Neuronal stem cell (in vitro differentiated cells): ENCODE measurements around the gene SLC22A13.

ENCODE experiments used
- DNase-seq: peaks from one replicate; pipeline ENCODE4 v3.0.0-alpha.2; 2013; ENCODE audit warnings: low spot score
- H2AFZ ChIP-seq: one replicate; pipeline ENCODE4 v1.6.1; 2013; ENCODE audit warnings: mild to moderate bottlenecking, low read length, inconsistent platforms
- H2AK5ac ChIP-seq: 2 replicates; pipeline ENCODE4 v1.6.1; 2013; ENCODE audit warnings: low read depth, mild to moderate bottlenecking, inconsistent platforms, low read length, moderate library complexity, mixed read lengths
- H2BK120ac ChIP-seq: 2 replicates; pipeline ENCODE4 v1.6.1; 2013; ENCODE audit warnings: low read depth, mild to moderate bottlenecking, inconsistent platforms, low read length, moderate library complexity, mixed read lengths
- H2BK12ac ChIP-seq: one replicate; pipeline ENCODE4 v1.6.1; 2013; ENCODE audit warnings: low read length, inconsistent platforms
- H2BK15ac ChIP-seq: 2 replicates; pipeline ENCODE4 v1.6.1; 2013; ENCODE audit warnings: mild to moderate bottlenecking, low read length, inconsistent platforms, mixed read lengths
- H2BK5ac ChIP-seq: one replicate; pipeline ENCODE4 v1.6.1; 2013; ENCODE audit warnings: inconsistent platforms, mild to moderate bottlenecking, low read length, moderate library complexity
- H3K14ac ChIP-seq: one replicate; pipeline ENCODE4 v1.6.1; 2013; ENCODE audit warnings: low read length, inconsistent platforms
- H3K18ac ChIP-seq: 2 replicates; pipeline ENCODE4 v1.6.1; 2013; ENCODE audit warnings: low read length, inconsistent platforms
- H3K23ac ChIP-seq: 2 replicates; pipeline ENCODE4 v1.6.1; 2013; ENCODE audit warnings: low read depth, mild to moderate bottlenecking, mixed read lengths, low read length, inconsistent platforms; ENCODE audit not compliant: poor library complexity
- H3K27ac ChIP-seq: replicated peaks from 3 replicates; pipeline ENCODE4 v1.5.1; 2013; ENCODE audit warnings: low read length, inconsistent platforms
- H3K27me3 ChIP-seq, 3 experiments: 2 replicates each; pipeline ENCODE4 v1.6.1; 2013; ENCODE audit warnings: low read length in 3 of 3, mild to moderate bottlenecking in 2 of 3, inconsistent platforms in 1 of 3, low read depth in 1 of 3, mixed read lengths in 1 of 3, moderate library complexity in 1 of 3; ENCODE audit not compliant: control insufficient read depth in 3 of 3, insufficient read depth in 3 of 3
- H3K36me3 ChIP-seq, 2 donors: replicated peaks in 1 of 2; 2 replicates each; pipeline ENCODE4 v1.6.1; 2013; ENCODE audit warnings: low read length in 2 of 2; ENCODE audit not compliant: control insufficient read depth in 2 of 2, insufficient read depth in 2 of 2
- H3K4ac ChIP-seq: 2 replicates; pipeline ENCODE4 v1.6.1; 2013; ENCODE audit warnings: inconsistent platforms, mild to moderate bottlenecking, low read length, moderate library complexity
- H3K4me1 ChIP-seq, 2 donors: 1 replicate in 1 of 2; 2 replicates in 1 of 2; pipeline ENCODE4 v1.6.1; 2013; ENCODE audit warnings: low read length in 2 of 2, low read depth in 1 of 2; ENCODE audit not compliant: control insufficient read depth in 2 of 2, insufficient read depth in 1 of 2
- H3K4me2 ChIP-seq: one replicate; pipeline ENCODE4 v1.6.1; 2013; ENCODE audit warnings: mild to moderate bottlenecking, low read length, inconsistent platforms; ENCODE audit not compliant: insufficient read depth, poor library complexity, severe bottlenecking
- H3K4me3 ChIP-seq, 2 donors: 2 replicates each; pipeline ENCODE4 v1.5.1; 2013; ENCODE audit warnings: low read length in 2 of 2, mild to moderate bottlenecking in 2 of 2, inconsistent platforms in 1 of 2, moderate library complexity in 1 of 2
- H3K79me1 ChIP-seq: one replicate; pipeline ENCODE4 v1.6.1; 2013; ENCODE audit warnings: low read depth, mild to moderate bottlenecking, inconsistent platforms, low read length, moderate library complexity
- H3K9ac ChIP-seq: one replicate; pipeline ENCODE4 v1.6.1; 2013; ENCODE audit warnings: mild to moderate bottlenecking, low read depth, low read length, inconsistent platforms; ENCODE audit not compliant: poor library complexity
- H3K9me3 ChIP-seq, 2 donors: replicated peaks in 1 of 2; 2 replicates each; pipeline versions ENCODE3 to v1.6.1; 2013; ENCODE audit warnings: low read length in 2 of 2, mild to moderate bottlenecking in 2 of 2, inconsistent platforms in 1 of 2, low read depth in 1 of 2, mixed read lengths in 1 of 2, moderate library complexity in 1 of 2; ENCODE audit not compliant: control insufficient read depth in 2 of 2, insufficient read depth in 1 of 2
- H4K8ac ChIP-seq: one replicate; pipeline ENCODE4 v1.6.1; 2013; ENCODE audit warnings: low read depth, mild to moderate bottlenecking, inconsistent platforms, low read length, moderate library complexity
- H4K91ac ChIP-seq: one replicate; pipeline ENCODE4 v1.6.1; 2013; ENCODE audit warnings: low read length, low read depth, mild to moderate bottlenecking, inconsistent platforms; ENCODE audit not compliant: poor library complexity
- WGBS, 2 donors: extraction: QIAGEN DNeasy Blood & Tissue Kit; methylation state at CpG; one replicate each; pipeline ENCODE4 v1.1.7; 2013; ENCODE audit warnings: missing lambda C conversion rate in 2 of 2, mixed read lengths in 1 of 2; ENCODE audit not compliant: insufficient read length in 2 of 2, insufficient replicate concordance in 1 of 2; ENCODE audit errors: extremely low coverage in 2 of 2; 5-methylcytosine and 5-hydroxymethylcytosine counted together

Gene SLC22A13

GRCh38 chr3:38281895-38282686 is 16.5 kb downstream of the SLC22A13 start, which contains the start of gene SLC22A14:
Gene SLC22A14 (plus strand): TSS chr3:38282294. CDS start chr3:38306027, 23,733 bp downstream.
- no peak within 1 kb of the TSS for H3K4ac ChIP-seq
- no CpG with 5 or more reads among the region's 14 CpGs for WGBS, 2 donors
- no peak for DNase-seq
- H2AFZ ChIP-seq: peak within 1 kb of the TSS; percentile 14
- no peak within 1 kb of the TSS for H3K14ac ChIP-seq
- no peaks in the 10 kb centered on the region for H3K36me3 ChIP-seq
- H3K27ac ChIP-seq: no peak within 1 kb of the TSS
- H3K27me3 ChIP-seq: no peaks in the 10 kb centered on the region
- H4K91ac ChIP-seq: no peak within 1 kb of the TSS
- no peak within 1 kb of the TSS for H2BK5ac ChIP-seq
- H2AK5ac ChIP-seq: no peak within 1 kb of the TSS
- no peak within 1 kb of the TSS for H3K23ac ChIP-seq
- peaks cover 4% of the 10 kb centered on the region for H3K79me1 ChIP-seq
- no peaks in the 10 kb centered on the region for H3K9me3 ChIP-seq
- H4K8ac ChIP-seq: no peak within 1 kb of the TSS
- H3K18ac ChIP-seq: peak within 1 kb of the TSS; percentile 1
- peaks cover 0 to 3% of the 10 kb centered on the region in 2 donors for H3K4me1 ChIP-seq
- H2BK12ac ChIP-seq: no peak within 1 kb of the TSS
- H2BK15ac ChIP-seq: no peak within 1 kb of the TSS
- H3K4me3 ChIP-seq: no peak within 1 kb of the TSS
- no peak within 1 kb of the TSS for H2BK120ac ChIP-seq
- no peak within 1 kb of the TSS for H3K9ac ChIP-seq
- no peak within 1 kb of the TSS for H3K4me2 ChIP-seq

GRCh38 chr3:38283810-38284755 is 18.5 kb downstream of the SLC22A13 start:
- H3K4me2 ChIP-seq: no peak overlapping the region
- no peaks in the 10 kb centered on the region for H3K9me3 ChIP-seq
- H3K27ac ChIP-seq: no peak overlapping the region
- H2BK15ac ChIP-seq: no peak overlapping the region
- no peak overlapping the region for H4K91ac ChIP-seq
- no peaks in the 10 kb centered on the region for H3K36me3 ChIP-seq
- H3K9ac ChIP-seq: no peak overlapping the region
- H3K4ac ChIP-seq: peak overlapping the region; percentile 15
- no peak overlapping the region for H2AFZ ChIP-seq
- H3K23ac ChIP-seq: no peak overlapping the region
- H2AK5ac ChIP-seq: peak overlapping the region; percentile 19
- no peak for DNase-seq
- no peaks in the 10 kb centered on the region for H3K27me3 ChIP-seq
- H2BK5ac ChIP-seq: peak overlapping the region; percentile 68
- H3K18ac ChIP-seq: peak overlapping the region; percentile 31
- peaks cover 1% of the 10 kb centered on the region for H3K79me1 ChIP-seq
- no peak overlapping the region for H2BK120ac ChIP-seq
- peaks cover 0 to under 1% of the 10 kb centered on the region in 2 donors for H3K4me1 ChIP-seq
- H3K4me3 ChIP-seq: no peak overlapping the region
- H2BK12ac ChIP-seq: no peak overlapping the region
- H3K14ac ChIP-seq: peak overlapping the region; percentile 64
- no peak overlapping the region for H4K8ac ChIP-seq
- no CpG with 5 or more reads among the region's 16 CpGs for WGBS, 2 donors

GRCh38 chr3:38284756-38285150 is 19.1 kb downstream of the SLC22A13 start:
- H3K9me3 ChIP-seq: no peaks in the 10 kb centered on the region

More at GRCh38 chr3:38284756-38285150, 19.1 kb downstream of the SLC22A13 start:
- no peak overlapping the region for H2BK15ac ChIP-seq
- no peak overlapping the region for H2AK5ac ChIP-seq
- no peak overlapping the region for H2BK5ac ChIP-seq
- no peak overlapping the region for H3K23ac ChIP-seq
- H3K4ac ChIP-seq: no peak overlapping the region
- H4K91ac ChIP-seq: no peak overlapping the region
- H3K27ac ChIP-seq: no peak overlapping the region
- no peak overlapping the region for H4K8ac ChIP-seq
- H3K14ac ChIP-seq: no peak overlapping the region
- no peak overlapping the region for H3K4me2 ChIP-seq
- no peak overlapping the region for H3K4me3 ChIP-seq
- no peak overlapping the region for H3K9ac ChIP-seq
- no peaks in the 10 kb centered on the region for H3K27me3 ChIP-seq
- no peak overlapping the region for H3K18ac ChIP-seq
- no peak overlapping the region for H2AFZ ChIP-seq
- no peak overlapping the region for H2BK120ac ChIP-seq
- no CpG with 5 or more reads among the region's 6 CpGs for WGBS, 2 donors
- no peaks in the 10 kb centered on the region for H3K79me1 ChIP-seq
- no peaks in the 10 kb centered on the region for H3K36me3 ChIP-seq
- H2BK12ac ChIP-seq: no peak overlapping the region
- DNase-seq: no peak
- H3K4me1 ChIP-seq: no peaks in the 10 kb centered on the region
